Colon (tissue), 2 donors: ENCODE measurements around the gene GOLGA1.

ENCODE experiments used
- FAIRE-seq: peaks from 2 replicates; lab custom pipeline; 2012; peaks lifted over from hg19 to GRCh38; lab: Jason Lieb, UNC
- donor health status: control.
- donor health status: control.

GOLGA1 gene

GRCh38 chr9:124834591-124834990 is 106.3 kb downstream of the GOLGA1 start:
- FAIRE-seq, result no peak

- no peak for FAIRE-seq
These were observed 109.1 kb downstream of the GOLGA1 start for GRCh38 chr9:124831642-124832364.

GRCh38 chr9:124830593-124830992 is 110.3 kb downstream of the GOLGA1 start:
- no peak for FAIRE-seq

GRCh38 chr9:124829334-124829669 is 111.6 kb downstream of the GOLGA1 start:
- no peak for FAIRE-seq

- FAIRE-seq, result no peak
These were observed 112.2 kb downstream of the GOLGA1 start for GRCh38 chr9:124828489-124829333.
